ENCODE data around the gene CEBPA.

The CEBPA gene

GRCh38 chr19:33270769-33271168, 31.6 kb downstream of the CEBPA start:
- no peak for TF ChIP-seq EP300 (IDR thresholded peaks at IDR 0.05; ENCODE audit: borderline replicate concordance)
- no peak for TF ChIP-seq CREB1 (IDR thresholded peaks at IDR 0.05; ENCODE audit: low read depth)
- TF ChIP-seq TAF1 (IDR thresholded peaks at IDR 0.05; ENCODE audit: low read depth) = no peak
- no peak for TF ChIP-seq REST (IDR thresholded peaks at IDR 0.05; ENCODE audit: low read depth)
- TF ChIP-seq TCF12 (IDR thresholded peaks at IDR 0.05; ENCODE audit: low read depth) = no peak
- TF ChIP-seq USF1 (IDR thresholded peaks at IDR 0.05) = no peak
- TF ChIP-seq ZBTB7A (IDR thresholded peaks at IDR 0.05; ENCODE audit: low read depth) = no peak
- TF ChIP-seq MAX (IDR thresholded peaks at IDR 0.05) = no peak
- TF ChIP-seq YY1 (IDR thresholded peaks at IDR 0.05; ENCODE audit: low read depth) = no peak
- TF ChIP-seq EGR1 (IDR thresholded peaks at IDR 0.05) = no peak
- TF ChIP-seq CEBPB (IDR thresholded peaks at IDR 0.05) = no peak
- no peak for TF ChIP-seq FOXM1 (IDR thresholded peaks at IDR 0.05; ENCODE audit: borderline replicate concordance, low read depth)
- TF ChIP-seq RAD21 (IDR thresholded peaks at IDR 0.05; ENCODE audit: low read depth) = no peak
- TF ChIP-seq NFIC (IDR thresholded peaks at IDR 0.05) = no peak
- no peak for TF ChIP-seq TEAD4 (IDR thresholded peaks at IDR 0.05)

GRCh38 chr19:33269016-33269415, 33.3 kb downstream of the CEBPA start:
- TF ChIP-seq REST (IDR thresholded peaks at IDR 0.05; ENCODE audit: low read depth) = no peak
- TF ChIP-seq FOXM1 (IDR thresholded peaks at IDR 0.05; ENCODE audit: borderline replicate concordance, low read depth) = no peak
- no peak for TF ChIP-seq TCF12 (IDR thresholded peaks at IDR 0.05; ENCODE audit: low read depth)
- TF ChIP-seq EP300 (IDR thresholded peaks at IDR 0.05; ENCODE audit: borderline replicate concordance) = no peak
- TF ChIP-seq CEBPB (IDR thresholded peaks at IDR 0.05) = no peak
- TF ChIP-seq EGR1 (IDR thresholded peaks at IDR 0.05) = no peak
- TF ChIP-seq CREB1 (IDR thresholded peaks at IDR 0.05; ENCODE audit: low read depth) = no peak
- TF ChIP-seq YY1 (IDR thresholded peaks at IDR 0.05; ENCODE audit: low read depth) = no peak
- no peak for TF ChIP-seq ZBTB7A (IDR thresholded peaks at IDR 0.05; ENCODE audit: low read depth)
- no peak for TF ChIP-seq NFIC (IDR thresholded peaks at IDR 0.05)
- no peak for TF ChIP-seq RAD21 (IDR thresholded peaks at IDR 0.05; ENCODE audit: low read depth)
- no peak for TF ChIP-seq TAF1 (IDR thresholded peaks at IDR 0.05; ENCODE audit: low read depth)
- no peak for TF ChIP-seq MAX (IDR thresholded peaks at IDR 0.05)

GRCh38 chr19:33268162-33268991, 34.0 kb downstream of the CEBPA start:
- TF ChIP-seq CEBPB (IDR thresholded peaks at IDR 0.05) (no peak), YY1 (IDR thresholded peaks at IDR 0.05; ENCODE audit: low read depth) (no peak), RAD21 (IDR thresholded peaks at IDR 0.05; ENCODE audit: low read depth) (no peak), TEAD4 (IDR thresholded peaks at IDR 0.05) (no peak), TAF1 (IDR thresholded peaks at IDR 0.05; ENCODE audit: low read depth) (no peak)

GRCh38 chr19:33267706-33268105, 34.6 kb downstream of the CEBPA start:
- no peak for TF ChIP-seq MAX (IDR thresholded peaks at IDR 0.05)
- TF ChIP-seq CREB1 (IDR thresholded peaks at IDR 0.05; ENCODE audit: low read depth) = no peak
- TF ChIP-seq NFIC (IDR thresholded peaks at IDR 0.05) = no peak
- TF ChIP-seq TEAD4 (IDR thresholded peaks at IDR 0.05) = no peak
- TF ChIP-seq USF1 (IDR thresholded peaks at IDR 0.05) = no peak
- TF ChIP-seq TAF1 (IDR thresholded peaks at IDR 0.05; ENCODE audit: low read depth) = no peak
- no peak for TF ChIP-seq CEBPB (IDR thresholded peaks at IDR 0.05)
- no peak for TF ChIP-seq YY1 (IDR thresholded peaks at IDR 0.05; ENCODE audit: low read depth)
- TF ChIP-seq EGR1 (IDR thresholded peaks at IDR 0.05) = no peak
- TF ChIP-seq EP300 (IDR thresholded peaks at IDR 0.05; ENCODE audit: borderline replicate concordance) = no peak
- no peak for TF ChIP-seq ZBTB7A (IDR thresholded peaks at IDR 0.05; ENCODE audit: low read depth)
- no peak for TF ChIP-seq REST (IDR thresholded peaks at IDR 0.05; ENCODE audit: low read depth)
- TF ChIP-seq TCF12 (IDR thresholded peaks at IDR 0.05; ENCODE audit: low read depth) = no peak

Measured in Ishikawa (cell line).